Activated B cell treated with CpG ODN at 0.5 μM for 24 hours (primary cell): ENCODE measurements around the gene COL4A4. TPM values are rescaled to one million over a fixed set of nuclear protein-coding genes. Genes with fewer than 3 reads are reported as not detected.

Experiments
- ATAC-seq: fragments of 200-7000 bp; cut with Tn5 transposase; one replicate; pipeline ENCODE4 v1.10.0; 2021; ENCODE audit warnings: low read depth, mild to moderate bottlenecking, moderate library complexity
- CTCF ChIA-PET: fragments of 350-600 bp; sonication (Branson Sonifier 250); formaldehyde crosslinking; loops from one replicate; lab custom pipeline; 2021; ENCODE audit warnings: antibody characterized with exemption; lab: Charles Lee
- POLR2A ChIA-PET: fragments of 350-600 bp; sonication (Branson Sonifier 250); formaldehyde crosslinking; loops from one replicate; lab custom pipeline; 2021; ENCODE audit warnings: antibody characterized with exemption; lab: Charles Lee
- DNase-seq: peaks from one replicate; pipeline ENCODE4 v3.0.0; 2022
- H3K27ac Mint-ChIP-seq: one replicate; pipeline ENCODE4 v1.8.0; 2020; ENCODE audit warnings: mixed read lengths
- H3K27me3 Mint-ChIP-seq: one replicate; pipeline ENCODE4 v1.8.0; 2021; ENCODE audit warnings: mixed read lengths
- H3K36me3 Mint-ChIP-seq: one replicate; pipeline ENCODE4 v1.8.0; 2021; ENCODE audit warnings: low read depth, mixed read lengths
- H3K4me1 Mint-ChIP-seq: one replicate; pipeline ENCODE4 v1.8.0; 2021; ENCODE audit warnings: mixed read lengths
- H3K4me3 Mint-ChIP-seq: one replicate; pipeline ENCODE4 v1.8.0; 2020; ENCODE audit warnings: mild to moderate bottlenecking, mixed read lengths
- H3K9me3 Mint-ChIP-seq: one replicate; pipeline ENCODE4 v1.8.0; 2020; ENCODE audit warnings: mixed read lengths
- CTCF ChIP-seq: fragments of 200-600 bp; IDR thresholded peaks from one replicate; pipeline ENCODE4 v1.8.0; 2022; ENCODE audit warnings: antibody characterized with exemption, mild to moderate bottlenecking
- intact Hi-C: fragments of 100-400 bp; cut with micrococcal nuclease; formaldehyde crosslinking; loops from one replicate; pipeline ENCODE4 v1.15.1; 2024
- total RNA-seq: library from RNA; stranded (reverse); gene quantifications from 2 replicates; pipeline ENCODE4 v1.2.3, GENCODE V29; 2022

COL4A4 gene
- total RNA-seq, 1 donor from 2014 or later: 10.9 TPM

- H3K27me3 Mint-ChIP-seq: no peaks in the 10 kb centered on the region
- H3K4me3 Mint-ChIP-seq: no peak overlapping the region
- no peaks in the 10 kb centered on the region for H3K4me1 Mint-ChIP-seq
- peaks cover 38% of the 10 kb centered on the region for H3K36me3 Mint-ChIP-seq
- no peak overlapping the region for H3K27ac Mint-ChIP-seq
- no peak for DNase-seq
- CTCF ChIA-PET: no interaction called here
- H3K9me3 Mint-ChIP-seq: no peaks in the 10 kb centered on the region
- no peak for TF ChIP-seq CTCF
- intact Hi-C loops: no loop called here
- POLR2A ChIA-PET: no interaction called here
- no peak for ATAC-seq
Observed at GRCh38 chr2:227115761-227116160, 48.2 kb downstream of the COL4A4 start.

- DNase-seq (no peak), ATAC-seq (no peak)
- no peak for TF ChIP-seq CTCF
- intact Hi-C loops: loop anchor here (1.0 to 5.0 kb wide), 5 partner anchors 309 to 1825 kb away; no protein-coding TSS in a partner anchor
- peaks cover 10% of the 10 kb centered on the region for H3K36me3 Mint-ChIP-seq
- no peaks in the 10 kb centered on the region for H3K9me3 Mint-ChIP-seq
- no peak overlapping the region for H3K27ac Mint-ChIP-seq
- ChIA-PET CTCF (interaction anchor here (1.7 kb wide), 1 partner anchor 1447 kb away, joined by 3 read pairs; no protein-coding TSS in a partner anchor), POLR2A (no interaction called here)
- no peaks in the 10 kb centered on the region for H3K27me3 Mint-ChIP-seq
- no peaks in the 10 kb centered on the region for H3K4me1 Mint-ChIP-seq
- no peak overlapping the region for H3K4me3 Mint-ChIP-seq
Observed at GRCh38 chr2:227106845-227107759, 56.9 kb downstream of the COL4A4 start.

GRCh38 chr2:227103583-227103982 is 60.4 kb downstream of the COL4A4 start:
- intact Hi-C loops: no loop called here
- no peak for TF ChIP-seq CTCF
- Mint-ChIP-seq H3K4me1 (no peaks in the 10 kb centered on the region), H3K36me3 (peaks cover 12% of the 10 kb centered on the region), H3K9me3 (no peaks in the 10 kb centered on the region), H3K4me3 (no peak overlapping the region), H3K27ac (no peak overlapping the region), H3K27me3 (no peaks in the 10 kb centered on the region)
- ChIA-PET CTCF (no interaction called here), POLR2A (no interaction called here)
- ATAC-seq (no peak), DNase-seq (no peak)

- CTCF ChIA-PET: no interaction called here
- POLR2A ChIA-PET: no interaction called here
- no peak overlapping the region for H3K4me3 Mint-ChIP-seq
- H3K4me1 Mint-ChIP-seq: no peaks in the 10 kb centered on the region
- H3K27me3 Mint-ChIP-seq: no peaks in the 10 kb centered on the region
- H3K27ac Mint-ChIP-seq: no peak overlapping the region
- intact Hi-C loops: no loop called here
- DNase-seq (no peak), ATAC-seq (no peak)
- no peaks in the 10 kb centered on the region for H3K9me3 Mint-ChIP-seq
- peaks cover 23% of the 10 kb centered on the region for H3K36me3 Mint-ChIP-seq
- no peak for TF ChIP-seq CTCF
Observed at GRCh38 chr2:227099340-227099739, 64.7 kb downstream of the COL4A4 start.

- H3K27ac Mint-ChIP-seq: no peak overlapping the region
- peaks cover 25% of the 10 kb centered on the region for H3K36me3 Mint-ChIP-seq
- ChIA-PET CTCF (no interaction called here), POLR2A (no interaction called here)
- H3K4me1 Mint-ChIP-seq: no peaks in the 10 kb centered on the region
- no peaks in the 10 kb centered on the region for H3K9me3 Mint-ChIP-seq
- TF ChIP-seq CTCF: no peak
- ATAC-seq (no peak), DNase-seq (no peak)
- H3K4me3 Mint-ChIP-seq: no peak overlapping the region
- intact Hi-C loops: no loop called here
- H3K27me3 Mint-ChIP-seq: no peaks in the 10 kb centered on the region
Observed at GRCh38 chr2:227098162-227098515, 65.9 kb downstream of the COL4A4 start.
